ENCODE results near the gene OR56A1.

DNA sequence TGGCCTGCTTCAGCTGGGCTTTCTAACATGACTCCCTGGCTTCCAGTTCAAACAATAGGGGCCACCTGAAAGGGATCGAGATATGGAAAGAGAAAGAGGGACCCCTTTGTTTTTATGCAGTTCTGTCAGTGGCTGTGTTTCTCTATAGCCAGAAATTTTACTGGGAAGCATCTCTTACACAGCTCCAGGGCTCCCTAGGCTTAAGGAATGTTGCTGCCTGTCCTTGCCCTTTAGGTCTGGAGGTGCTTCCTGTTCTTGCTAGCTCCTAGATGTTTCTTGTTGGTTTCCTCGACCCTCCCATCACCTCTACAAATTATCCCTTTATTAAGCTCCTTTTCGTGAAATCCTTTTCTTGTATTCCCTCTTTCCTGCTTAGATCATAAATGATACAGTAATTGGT, 21.8 kb upstream of the OR56A1 start:
- no peak for TF ChIP-seq CTCF (conservative IDR thresholded peaks at IDR 0.05)
- no peak for TF ChIP-seq EZH2 (IDR thresholded peaks at IDR 0.05; ENCODE audit: low read depth)
